GM12878 (cell line): ENCODE results near the gene RBM45. TPM values are rescaled to one million over a fixed set of nuclear protein-coding genes. Genes with fewer than 3 reads are reported as not detected.

ENCODE experiments used
- ATAC-seq: fragments of 200-7000 bp; cut with Tn5 transposase; 3 replicates; pipeline ENCODE4 v1.9.1; 2020; ENCODE audit warnings: mild to moderate bottlenecking, moderate library complexity
- BruUV-seq: library from RNA; stranded (reverse); fragments of 400-500 nt; replicated peaks from 2 replicates; lab custom pipeline; 2021; lab: Mats Ljungman, UMichigan
- CTCF ChIA-PET: fragments of 300-600 bp; sonication (Branson Sonifier 250); formaldehyde crosslinking; extraction: SDS; loops from one replicate; lab custom pipeline; 2021; ENCODE audit warnings: inconsistent platforms; lab: Yijun Ruan, JAX
- POLR2A ChIA-PET: fragments of 350-600 bp; formaldehyde crosslinking; extraction: SDS; loops from one replicate; lab custom pipeline; 2021; ENCODE audit warnings: inconsistent platforms; lab: Charles Lee
- RAD21 ChIA-PET: fragments of 300-600 bp; sonication (Branson Sonifier 250); formaldehyde crosslinking; loops from one replicate; lab custom pipeline; 2023; ENCODE audit warnings: antibody characterized with exemption; ENCODE audit not compliant: unreplicated experiment; lab: Charles Lee
- SMC1A ChIA-PET: fragments of 300-600 bp; sonication (Branson Sonifier 250); formaldehyde crosslinking; loops from one replicate; lab custom pipeline; 2023; ENCODE audit not compliant: unreplicated experiment, uncharacterized antibody; lab: Charles Lee
- DNase-seq: peaks from one replicate; pipeline ENCODE4 v3.0.0-alpha.2; 2011; ENCODE audit warnings: low read depth, low spot score
- FAIRE-seq: peaks from 3 replicates; lab custom pipeline; 2011; peaks lifted over from hg19 to GRCh38; lab: Jason Lieb, UNC
- H2AFZ ChIP-seq: 2 replicates; pipeline ENCODE4 v1.6.0; 2011; ENCODE audit warnings: low read depth, low read length, control low read depth; ENCODE audit not compliant: control insufficient read depth
- H3K27ac ChIP-seq: 2 replicates; pipeline ENCODE4 v1.5.1; 2011; ENCODE audit warnings: control low read depth; ENCODE audit not compliant: control insufficient read depth, insufficient read depth
- H3K27me3 ChIP-seq, 2 experiments: replicated peaks in 1 of 2; 2 replicates each; pipeline versions ENCODE4 v1.6.0 to v1.6.1; 2011; ENCODE audit warnings: low read length in 1 of 2; ENCODE audit not compliant: control insufficient read depth in 2 of 2, insufficient read depth in 2 of 2
- H3K36me3 ChIP-seq, 2 experiments: 2 replicates each; pipeline ENCODE4 v1.5.1; 2011; ENCODE audit warnings: low read length in 1 of 2; ENCODE audit not compliant: control insufficient read depth in 2 of 2, insufficient read depth in 2 of 2
- H3K4me1 ChIP-seq: 2 replicates; pipeline ENCODE4 v1.6.1; 2011; ENCODE audit warnings: mild to moderate bottlenecking, low read length, moderate library complexity, mixed read lengths; ENCODE audit not compliant: control insufficient read depth, insufficient read depth
- H3K4me2 ChIP-seq: 2 replicates; pipeline ENCODE4 v1.6.0; 2011; ENCODE audit warnings: control low read depth; ENCODE audit not compliant: control insufficient read depth, insufficient read depth
- H3K4me3 ChIP-seq: fragments of 200-600 bp; sonication (generic); 2 replicates; pipeline ENCODE4 v1.5.1; 2016
- H3K79me2 ChIP-seq: 2 replicates; pipeline ENCODE4 v1.6.0; 2011; ENCODE audit warnings: low read length; ENCODE audit not compliant: control insufficient read depth, insufficient read depth
- H3K9ac ChIP-seq: 2 replicates; pipeline ENCODE4 v1.8.0; 2011; ENCODE audit warnings: low read length, control low read depth, mixed read lengths; ENCODE audit not compliant: control insufficient read depth, insufficient read depth
- H3K9me3 ChIP-seq: replicated peaks from 3 replicates; pipeline ENCODE4 v1.5.1; 2011; ENCODE audit warnings: mild to moderate bottlenecking, low read length; ENCODE audit not compliant: control insufficient read depth, insufficient read depth
- H4K20me1 ChIP-seq: 2 replicates; pipeline ENCODE4 v1.6.0; 2011; ENCODE audit not compliant: control insufficient read depth, insufficient read depth
- FOXK2 ChIP-seq: fragments of 450-650 bp; IDR thresholded peaks from 2 replicates; pipeline ENCODE4 v1.6.1; 2017; ENCODE audit warnings: mild to moderate bottlenecking, moderate library complexity
- SREBF2 ChIP-seq: IDR thresholded peaks from 2 replicates; pipeline ENCODE4 v1.6.1; 2012; ENCODE audit warnings: mild to moderate bottlenecking, low read length
- WGBS: methylation state at CpG from one replicate; pipeline ENCODE4 v1.1.6; 2016; ENCODE audit warnings: low lambda C conversion rate; ENCODE audit not compliant: insufficient replicate concordance, insufficient coverage; ENCODE audit errors: missing lambda C conversion rate; 5-methylcytosine and 5-hydroxymethylcytosine counted together
- in situ Hi-C: fragments of 300-500 bp; cut with MboI; formaldehyde crosslinking; loops from 9 replicates; pipeline ENCODE4 v1.14.3; 2018; ENCODE audit warnings: mixed read lengths
- intact Hi-C: fragments of 100-400 bp; cut with micrococcal nuclease; formaldehyde crosslinking; loops from one replicate; pipeline ENCODE4 v1.14.2; 2022; ENCODE audit not compliant: unreplicated experiment
- polyA plus RNA-seq, 11 experiments: library from polyadenylated mRNA; depleted of rRNA in 4 of 11; unstranded in 6 of 11; stranded (reverse) in 5 of 11; fragments of >200 nt; fragmentation: Nextera tagmentation in 4 of 11; fragmentation: Illumina TruSeq in 1 of 11; extraction: Ambion mirVana in 4 of 11; extraction: Trizol in 1 of 11; gene quantifications; 1 replicate in 1 of 11; 2 replicates in 10 of 11; pipeline versions ENCODE4 v1.2.1 to v1.2.3, GENCODE V29; 2011 to 2016; ENCODE audit warnings: inconsistent platforms in 2 of 11, missing spikeins in 2 of 11, low read depth in 1 of 11
- total RNA-seq, 4 experiments: library from RNA; depleted of rRNA in 3 of 4; stranded (reverse); fragments of >200 nt in 3 of 4; fragmentation: Illumina TruSeq in 1 of 4; extraction: Trizol in 1 of 4; gene quantifications; 2 replicates each; pipeline versions ENCODE4 v1.2.1 to v1.2.3, GENCODE V29; 2013 to 2021
- TF ChIP-seq, protein P1 (sequence below): fragments of 450-650 bp; IDR thresholded peaks from 2 replicates; pipeline ENCODE4 v1.6.1; 2018; ENCODE audit warnings: borderline replicate concordance, mild to moderate bottlenecking; ENCODE audit not compliant: partially characterized antibody
- TF ChIP-seq, protein P2 (sequence below): fragments of 450-650 bp; IDR thresholded peaks from 2 replicates; pipeline ENCODE4 v1.6.1; 2017; ENCODE audit warnings: mild to moderate bottlenecking

RBM45 gene
- total and polyA plus RNA-seq, 10 of the 15 experiments (the other 5 are each of a cell fraction or from before 2014, with no cell fraction given), result 6.2 to 21.7 (median 14.6) TPM

DNA sequence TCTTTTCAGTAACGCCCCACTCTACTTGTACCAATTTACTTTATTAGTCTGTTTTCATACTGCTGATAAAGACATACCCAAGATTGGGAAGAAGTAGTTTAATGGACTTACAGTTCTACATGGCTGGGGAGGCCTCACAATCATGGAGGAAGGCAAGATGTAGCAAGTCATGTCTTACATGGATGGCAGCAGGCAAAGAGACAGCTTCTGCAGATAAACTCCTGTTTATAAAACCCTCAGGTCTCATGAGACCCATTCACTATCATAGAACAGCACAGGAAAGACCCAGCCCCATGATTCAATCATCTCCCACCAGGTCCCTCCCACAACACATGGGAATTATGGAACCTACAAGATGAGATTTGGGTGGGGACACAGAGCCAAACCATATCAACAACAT lies 43.3 kb downstream of the RBM45 start:
- H3K27ac ChIP-seq, result no peak overlapping the region
- no peak overlapping the region for H3K9ac ChIP-seq
- ChIA-PET SMC1A (no interaction called here), POLR2A (no interaction called here), CTCF (no interaction called here), RAD21 (no interaction called here)
- H3K36me3 ChIP-seq, result no peaks in the 10 kb centered on the region
- no TSS peak for BruUV-seq
- no peak overlapping the region for H3K4me3 ChIP-seq
- ATAC-seq (no peak), FAIRE-seq (no peak), DNase-seq (no peak)
- WGBS, result 0% methylated on average over 1 of the region's 1 CpG
- H3K4me2 ChIP-seq, result no peak overlapping the region
- in situ Hi-C loops, result no loop called here
- H3K27me3 ChIP-seq, result no peaks in the 10 kb centered on the region; a peak in 1 of 4 replicates
- H2AFZ ChIP-seq, result no peak overlapping the region
- no peaks in the 10 kb centered on the region; the same call in 2 of the 3 replicates for H3K9me3 ChIP-seq
- intact Hi-C loops, result no loop called here
- H3K79me2 ChIP-seq, result no peaks in the 10 kb centered on the region
- H3K4me1 ChIP-seq, result no peaks in the 10 kb centered on the region
- H4K20me1 ChIP-seq, result no peaks in the 10 kb centered on the region
- TF ChIP-seq FOXK2, result no peak
- TF ChIP-seq, protein P1, sequence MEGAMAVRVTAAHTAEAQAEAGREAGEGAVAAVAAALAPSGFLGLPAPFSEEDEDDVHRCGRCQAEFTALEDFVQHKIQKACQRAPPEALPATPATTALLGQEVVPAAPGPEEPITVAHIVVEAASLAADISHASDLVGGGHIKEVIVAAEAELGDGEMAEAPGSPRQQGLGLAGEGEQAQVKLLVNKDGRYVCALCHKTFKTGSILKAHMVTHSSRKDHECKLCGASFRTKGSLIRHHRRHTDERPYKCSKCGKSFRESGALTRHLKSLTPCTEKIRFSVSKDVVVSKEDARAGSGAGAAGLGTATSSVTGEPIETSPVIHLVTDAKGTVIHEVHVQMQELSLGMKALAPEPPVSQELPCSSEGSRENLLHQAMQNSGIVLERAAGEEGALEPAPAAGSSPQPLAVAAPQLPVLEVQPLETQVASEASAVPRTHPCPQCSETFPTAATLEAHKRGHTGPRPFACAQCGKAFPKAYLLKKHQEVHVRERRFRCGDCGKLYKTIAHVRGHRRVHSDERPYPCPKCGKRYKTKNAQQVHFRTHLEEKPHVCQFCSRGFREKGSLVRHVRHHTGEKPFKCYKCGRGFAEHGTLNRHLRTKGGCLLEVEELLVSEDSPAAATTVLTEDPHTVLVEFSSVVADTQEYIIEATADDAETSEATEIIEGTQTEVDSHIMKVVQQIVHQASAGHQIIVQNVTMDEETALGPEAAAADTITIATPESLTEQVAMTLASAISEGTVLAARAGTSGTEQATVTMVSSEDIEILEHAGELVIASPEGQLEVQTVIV, result no peak
- TF ChIP-seq, protein P2, sequence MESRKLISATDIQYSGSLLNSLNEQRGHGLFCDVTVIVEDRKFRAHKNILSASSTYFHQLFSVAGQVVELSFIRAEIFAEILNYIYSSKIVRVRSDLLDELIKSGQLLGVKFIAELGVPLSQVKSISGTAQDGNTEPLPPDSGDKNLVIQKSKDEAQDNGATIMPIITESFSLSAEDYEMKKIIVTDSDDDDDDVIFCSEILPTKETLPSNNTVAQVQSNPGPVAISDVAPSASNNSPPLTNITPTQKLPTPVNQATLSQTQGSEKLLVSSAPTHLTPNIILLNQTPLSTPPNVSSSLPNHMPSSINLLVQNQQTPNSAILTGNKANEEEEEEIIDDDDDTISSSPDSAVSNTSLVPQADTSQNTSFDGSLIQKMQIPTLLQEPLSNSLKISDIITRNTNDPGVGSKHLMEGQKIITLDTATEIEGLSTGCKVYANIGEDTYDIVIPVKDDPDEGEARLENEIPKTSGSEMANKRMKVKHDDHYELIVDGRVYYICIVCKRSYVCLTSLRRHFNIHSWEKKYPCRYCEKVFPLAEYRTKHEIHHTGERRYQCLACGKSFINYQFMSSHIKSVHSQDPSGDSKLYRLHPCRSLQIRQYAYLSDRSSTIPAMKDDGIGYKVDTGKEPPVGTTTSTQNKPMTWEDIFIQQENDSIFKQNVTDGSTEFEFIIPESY, result no peak
- TF ChIP-seq SREBF2, result no peak
